ENCODE measurements around the gene SERPINA12. TPM values are rescaled to one million over a fixed set of nuclear protein-coding genes. Genes with fewer than 3 reads are reported as not detected.

Gene SERPINA12
- total and polyA plus RNA-seq, 2 of the 13 experiments (the other 11 are each of a cell fraction or from before 2014, with no cell fraction given), result 0.08 TPM; not detected in 1

DNA sequence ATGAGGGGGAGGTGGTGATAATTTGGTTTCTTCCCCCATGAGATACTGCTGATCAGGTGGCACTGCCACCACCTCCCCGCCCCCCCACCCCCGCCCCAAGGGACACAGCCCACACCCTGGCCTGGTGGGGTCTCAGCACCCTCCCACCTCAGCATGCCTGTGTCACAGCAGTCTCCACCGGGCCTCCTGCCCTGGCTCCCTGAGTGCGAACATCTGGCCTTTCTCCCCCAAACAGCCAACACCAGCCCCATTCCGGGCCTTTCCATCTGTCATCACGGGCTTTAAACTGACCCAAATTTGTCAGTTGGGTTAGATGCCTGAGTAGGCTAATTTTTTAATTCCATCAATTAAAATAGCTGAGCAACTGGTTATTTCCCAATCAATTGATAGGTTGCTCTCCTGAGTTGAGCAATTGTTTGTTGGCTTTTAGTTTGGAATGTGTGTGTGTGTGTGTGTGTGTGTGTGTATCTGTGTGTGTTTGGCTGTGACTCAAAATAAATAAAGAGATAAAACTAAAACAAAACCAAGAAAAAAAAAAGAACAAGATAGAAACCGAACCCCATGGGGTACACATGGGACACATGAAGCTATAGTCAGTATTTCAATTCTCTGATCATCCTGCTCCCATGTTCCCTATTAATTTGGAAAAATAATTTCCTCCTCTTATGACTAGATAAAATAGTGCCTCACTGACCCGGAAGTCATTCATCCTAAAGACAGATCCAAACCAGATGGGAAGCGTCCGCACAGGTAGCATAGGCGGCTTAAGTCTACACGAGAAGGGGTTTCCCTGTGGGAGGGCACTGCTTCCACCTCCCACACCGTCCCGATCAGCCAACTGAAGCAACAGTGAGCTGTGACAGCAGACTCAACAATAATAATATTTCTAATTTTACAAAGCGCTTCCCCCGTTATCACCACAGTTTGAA is 7.4 kb downstream of the SERPINA12 start (continued):
- TF ChIP-seq, protein P1, sequence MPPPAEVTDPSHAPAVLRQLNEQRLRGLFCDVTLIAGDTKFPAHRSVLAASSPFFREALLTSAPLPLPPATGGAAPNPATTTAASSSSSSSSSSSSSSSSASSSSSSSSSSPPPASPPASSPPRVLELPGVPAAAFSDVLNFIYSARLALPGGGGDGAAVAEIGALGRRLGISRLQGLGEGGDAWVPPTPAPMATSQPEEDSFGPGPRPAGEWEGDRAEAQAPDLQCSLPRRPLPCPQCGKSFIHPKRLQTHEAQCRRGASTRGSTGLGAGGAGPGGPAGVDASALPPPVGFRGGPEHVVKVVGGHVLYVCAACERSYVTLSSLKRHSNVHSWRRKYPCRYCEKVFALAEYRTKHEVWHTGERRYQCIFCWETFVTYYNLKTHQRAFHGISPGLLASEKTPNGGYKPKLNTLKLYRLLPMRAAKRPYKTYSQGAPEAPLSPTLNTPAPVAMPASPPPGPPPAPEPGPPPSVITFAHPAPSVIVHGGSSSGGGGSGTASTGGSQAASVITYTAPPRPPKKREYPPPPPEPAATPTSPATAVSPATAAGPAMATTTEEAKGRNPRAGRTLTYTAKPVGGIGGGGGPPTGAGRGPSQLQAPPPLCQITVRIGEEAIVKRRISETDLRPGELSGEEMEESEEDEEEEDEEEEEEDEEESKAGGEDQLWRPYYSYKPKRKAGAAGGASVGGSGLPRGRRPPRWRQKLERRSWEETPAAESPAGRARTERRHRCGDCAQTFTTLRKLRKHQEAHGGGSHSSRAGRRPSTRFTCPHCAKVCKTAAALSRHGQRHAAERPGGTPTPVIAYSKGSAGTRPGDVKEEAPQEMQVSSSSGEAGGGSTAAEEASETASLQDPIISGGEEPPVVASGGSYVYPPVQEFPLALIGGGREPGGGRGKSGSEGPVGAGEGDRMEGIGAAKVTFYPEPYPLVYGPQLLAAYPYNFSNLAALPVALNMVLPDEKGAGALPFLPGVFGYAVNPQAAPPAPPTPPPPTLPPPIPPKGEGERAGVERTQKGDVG (CRISPR knock-in tag; IDR thresholded peaks at IDR 0.05; ENCODE audit: borderline replicate concordance), result no peak
- TF ChIP-seq SRY (CRISPR knock-in tag; IDR thresholded peaks at IDR 0.05) (no peak), AKAP8 (CRISPR knock-in tag; IDR thresholded peaks at IDR 0.05) (no peak; the same call in 1 of the 2 replicates), EEA1 (CRISPR knock-in tag; IDR thresholded peaks at IDR 0.05; ENCODE audit: borderline replicate concordance) (no peak), PAF1 (CRISPR knock-in tag; IDR thresholded peaks at IDR 0.05) (no peak), ZNF646 (CRISPR knock-in tag; IDR thresholded peaks at IDR 0.05) (peak; percentile 88)
- TF ChIP-seq, protein P2, sequence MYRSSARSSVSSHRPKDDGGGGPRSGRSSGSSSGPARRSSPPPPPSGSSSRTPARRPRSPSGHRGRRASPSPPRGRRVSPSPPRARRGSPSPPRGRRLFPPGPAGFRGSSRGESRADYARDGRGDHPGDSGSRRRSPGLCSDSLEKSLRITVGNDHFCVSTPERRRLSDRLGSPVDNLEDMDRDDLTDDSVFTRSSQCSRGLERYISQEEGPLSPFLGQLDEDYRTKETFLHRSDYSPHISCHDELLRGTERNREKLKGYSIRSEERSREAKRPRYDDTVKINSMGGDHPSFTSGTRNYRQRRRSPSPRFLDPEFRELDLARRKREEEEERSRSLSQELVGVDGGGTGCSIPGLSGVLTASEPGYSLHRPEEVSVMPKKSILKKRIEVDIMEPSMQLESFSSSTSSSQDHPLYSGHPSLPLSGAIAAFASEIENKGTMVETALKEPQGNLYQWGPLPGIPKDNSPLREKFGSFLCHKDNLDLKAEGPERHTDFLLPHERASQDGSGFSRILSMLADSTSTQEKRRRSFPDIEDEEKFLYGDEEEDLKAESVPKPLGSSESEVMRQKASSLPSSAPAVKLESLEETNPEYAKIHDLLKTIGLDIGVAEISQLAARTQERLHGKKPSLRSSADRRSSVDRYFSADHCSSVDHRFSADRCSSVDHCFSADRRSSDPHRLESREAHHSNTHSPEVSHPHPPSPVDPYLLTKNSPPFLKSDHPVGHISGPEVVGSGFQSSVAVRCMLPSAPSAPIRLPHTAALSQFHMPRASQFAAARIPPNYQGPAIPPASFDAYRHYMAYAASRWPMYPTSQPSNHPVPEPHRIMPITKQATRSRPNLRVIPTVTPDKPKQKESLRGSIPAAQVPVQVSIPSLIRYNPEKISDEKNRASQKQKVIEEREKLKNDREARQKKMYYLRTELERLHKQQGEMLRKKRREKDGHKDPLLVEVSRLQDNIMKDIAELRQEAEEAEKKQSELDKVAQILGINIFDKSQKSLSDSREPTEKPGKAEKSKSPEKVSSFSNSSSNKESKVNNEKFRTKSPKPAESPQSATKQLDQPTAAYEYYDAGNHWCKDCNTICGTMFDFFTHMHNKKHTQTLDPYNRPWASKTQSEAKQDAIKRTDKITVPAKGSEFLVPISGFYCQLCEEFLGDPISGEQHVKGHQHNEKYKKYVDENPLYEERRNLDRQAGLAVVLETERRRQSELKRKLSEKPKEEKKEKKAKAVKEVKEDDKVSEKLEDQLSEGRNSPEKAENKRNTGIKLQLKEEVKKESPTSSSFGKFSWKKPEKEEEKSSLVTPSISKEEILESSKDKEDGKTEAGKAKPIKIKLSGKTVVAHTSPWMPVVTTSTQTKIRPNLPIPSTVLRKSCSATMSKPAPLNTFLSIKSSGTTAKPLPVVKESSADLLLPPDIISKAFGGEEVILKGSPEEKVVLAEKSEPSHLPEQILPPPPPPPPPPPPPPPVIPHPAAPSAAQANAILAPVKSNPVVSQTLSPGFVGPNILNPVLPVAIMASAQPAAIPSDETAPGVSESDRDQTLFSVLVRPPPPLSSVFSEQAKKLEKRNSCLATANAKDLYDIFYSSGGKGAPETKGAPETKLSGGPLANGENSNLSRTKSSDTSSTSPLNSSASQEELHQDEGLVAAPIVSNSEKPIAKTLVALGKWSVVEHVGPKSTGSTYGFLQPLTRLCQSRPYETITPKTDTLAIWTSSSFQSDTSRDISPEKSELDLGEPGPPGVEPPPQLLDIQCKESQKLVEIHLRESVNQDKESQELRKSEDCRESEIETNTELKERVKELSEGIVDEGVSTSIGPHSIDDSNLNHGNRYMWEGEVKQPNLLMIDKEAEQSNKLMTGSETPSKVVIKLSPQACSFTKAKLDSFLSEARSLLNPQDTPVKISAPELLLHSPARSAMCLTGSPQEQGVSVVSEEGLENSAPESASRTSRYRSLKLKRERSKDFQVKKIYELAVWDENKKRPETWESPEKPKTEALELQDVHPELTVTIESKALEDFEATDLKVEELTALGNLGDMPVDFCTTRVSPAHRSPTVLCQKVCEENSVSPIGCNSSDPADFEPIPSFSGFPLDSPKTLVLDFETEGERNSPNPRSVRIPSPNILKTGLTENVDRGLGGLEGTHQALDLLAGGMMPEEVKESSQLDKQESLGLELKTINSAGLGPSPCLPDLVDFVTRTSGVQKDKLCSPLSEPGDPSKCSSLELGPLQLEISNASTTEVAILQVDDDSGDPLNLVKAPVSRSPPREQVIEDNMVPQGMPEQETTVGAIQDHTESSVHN (CRISPR knock-in tag; IDR thresholded peaks at IDR 0.05), result no peak

All from HepG2 (cell line).